ENCODE measurements around the gene SIGLEC6.
"Not testable (repeated sequence)": the region's sequence is repeated elsewhere in the genome, so short reads cannot be mapped to it uniquely, and the experiment has no call there.

The SIGLEC6 gene

GRCh38 chr19:51508059-51508733, 23.3 kb downstream of the SIGLEC6 start:
- DNase-seq (ENCODE audit: low spot score) = no peak

- DNase-seq (ENCODE audit: low spot score) = no peak
Measured at GRCh38 chr19:51507640-51508058, 23.8 kb downstream of the SIGLEC6 start.

GRCh38 chr19:51507192-51507591, 24.3 kb downstream of the SIGLEC6 start:
- DNase-seq (ENCODE audit: low spot score) = no peak

- DNase-seq (ENCODE audit: low spot score) = no peak
Measured at GRCh38 chr19:51505904-51506303, 25.6 kb downstream of the SIGLEC6 start.

GRCh38 chr19:51503896-51504295, 27.6 kb downstream of the SIGLEC6 start:
- DNase-seq (ENCODE audit: low spot score) = no peak

- DNase-seq (ENCODE audit: low spot score) = no peak
Measured at GRCh38 chr19:51503286-51503817, 28.1 kb downstream of the SIGLEC6 start.

- DNase-seq (ENCODE audit: low spot score) = no peak
Measured at GRCh38 chr19:51501594-51502263, 29.7 kb downstream of the SIGLEC6 start, which contains the start of gene SIGLEC12. SIGLEC12 (minus strand) TSS chr19:51501800; CDS start chr19:51501733, 67 bp downstream.

- not testable (repeated sequence) for DNase-seq (ENCODE audit: low spot score)
Measured at GRCh38 chr19:51500931-51501330, 30.5 kb downstream of the SIGLEC6 start.

- no peak for DNase-seq (ENCODE audit: low spot score)
Measured at GRCh38 chr19:51497666-51498065, 33.8 kb downstream of the SIGLEC6 start.

- no peak for DNase-seq (ENCODE audit: low spot score)
Measured at GRCh38 chr19:51493776-51494175, 37.7 kb downstream of the SIGLEC6 start.

GRCh38 chr19:51491586-51491985, 39.9 kb downstream of the SIGLEC6 start:
- no peak for DNase-seq (ENCODE audit: low spot score)

GRCh38 chr19:51490676-51491075, 40.8 kb downstream of the SIGLEC6 start:
- DNase-seq (ENCODE audit: low spot score) = no peak

- DNase-seq (ENCODE audit: low spot score) = no peak
Measured at GRCh38 chr19:51489113-51489512, 42.4 kb downstream of the SIGLEC6 start.

- DNase-seq (ENCODE audit: low spot score) = no peak
Measured at GRCh38 chr19:51488491-51488890, 43.0 kb downstream of the SIGLEC6 start.

- DNase-seq (ENCODE audit: low spot score) = no peak
Measured at GRCh38 chr19:51485960-51486660, 45.4 kb downstream of the SIGLEC6 start.

GRCh38 chr19:51480590-51480989, 50.9 kb downstream of the SIGLEC6 start:
- no peak for DNase-seq (ENCODE audit: low spot score)

- no peak for DNase-seq (ENCODE audit: low spot score)
Measured at GRCh38 chr19:51479531-51480331, 51.7 kb downstream of the SIGLEC6 start.

- no peak for DNase-seq (ENCODE audit: low spot score)
Measured at GRCh38 chr19:51478381-51479234, 52.9 kb downstream of the SIGLEC6 start, which contains the start of gene CEACAM18. CEACAM18 (plus strand) TSS chr19:51478539.

- DNase-seq (ENCODE audit: low spot score) = no peak
Measured at GRCh38 chr19:51477344-51477743, 54.1 kb downstream of the SIGLEC6 start.

GRCh38 chr19:51476164-51476563, 55.3 kb downstream of the SIGLEC6 start:
- DNase-seq (ENCODE audit: low spot score) = no peak
